Esophagus squamous epithelium (tissue), 4 donors: Measurements from ENCODE around the gene CYP26B1.

Source experiments
- CTCF ChIP-seq, 6 experiments: fragments of 450-650 bp in 4 of 6; fragments of 200-600 bp in 2 of 6; sonication (generic) in 2 of 6; IDR thresholded peaks; one replicate each; pipeline ENCODE4 v1.5.1; 2016 to 2019; ENCODE audit warnings: antibody characterized with exemption in 6 of 6, mild to moderate bottlenecking in 4 of 6, moderate library complexity in 4 of 6
- POLR2A ChIP-seq, 4 donors: fragments of 450-650 bp; IDR thresholded peaks; one replicate each; pipeline ENCODE4 v1.6.1; 2017; ENCODE audit warnings: antibody characterized with exemption in 4 of 4, mild to moderate bottlenecking in 4 of 4, moderate library complexity in 3 of 4

- TF ChIP-seq CTCF (IDR thresholded peaks at IDR 0.05) (no peak), POLR2A (IDR thresholded peaks at IDR 0.05) (no peak)
These were observed 28.7 kb downstream of the CYP26B1 start for GRCh38 chr2:72118951-72119350.
